Stimulated activated CD4-positive, alpha-beta T cell treated with anti-CD3 and anti-CD28 coated beads, Interleukin-4, amount 100 ng/mL, for 48 hours (primary cell): ENCODE data around the gene RTBDN.
"Not testable (repeated sequence)": the region's sequence is repeated elsewhere in the genome, so short reads cannot be mapped to it uniquely, and the experiment has no call there.

ENCODE experiments used
- DNase-seq, 2 donors: peaks; one replicate each; pipeline ENCODE4 v3.0.0-alpha.2; 2020; ENCODE audit warnings: low read depth in 2 of 2

The RTBDN gene

DNA sequence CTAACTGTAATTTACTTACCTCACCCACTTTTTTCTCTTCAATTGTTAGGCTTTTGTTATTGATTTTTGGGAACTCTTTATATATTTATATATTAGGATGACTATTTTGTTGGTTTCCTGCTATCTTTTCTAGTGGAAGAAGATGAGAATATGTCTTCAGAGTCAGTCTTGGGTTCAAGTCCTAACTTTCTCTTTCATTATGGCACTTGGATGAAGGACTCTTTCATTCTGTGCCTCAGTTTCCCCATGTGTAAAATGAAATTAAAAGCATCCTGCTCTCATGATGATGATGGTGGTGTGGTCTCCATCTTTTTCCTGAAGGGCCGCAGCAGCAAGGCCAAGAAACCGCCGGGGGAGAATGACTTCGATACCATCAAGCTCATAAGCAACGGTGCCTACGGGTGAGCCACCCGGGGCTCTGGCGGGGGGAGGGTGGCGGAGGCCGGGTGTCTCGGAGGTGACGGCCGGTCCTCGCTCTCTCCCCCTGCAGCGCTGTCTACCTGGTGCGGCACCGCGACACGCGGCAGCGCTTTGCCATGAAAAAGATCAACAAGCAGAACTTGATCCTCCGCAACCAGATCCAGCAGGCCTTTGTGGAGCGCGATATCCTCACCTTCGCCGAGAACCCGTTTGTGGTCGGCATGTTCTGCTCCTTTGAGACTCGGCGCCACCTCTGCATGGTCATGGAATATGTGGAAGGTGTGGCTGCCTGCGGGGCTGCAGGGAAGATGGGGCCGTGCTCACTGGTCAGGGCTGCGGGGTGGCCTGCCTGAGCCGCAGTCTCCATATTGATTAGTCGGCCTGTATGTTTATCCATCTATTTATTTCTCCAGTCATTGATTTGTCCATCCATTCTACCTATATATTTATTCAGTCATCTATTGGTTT lies 23.9 kb upstream of the RTBDN start:
- no peak for DNase-seq

DNA sequence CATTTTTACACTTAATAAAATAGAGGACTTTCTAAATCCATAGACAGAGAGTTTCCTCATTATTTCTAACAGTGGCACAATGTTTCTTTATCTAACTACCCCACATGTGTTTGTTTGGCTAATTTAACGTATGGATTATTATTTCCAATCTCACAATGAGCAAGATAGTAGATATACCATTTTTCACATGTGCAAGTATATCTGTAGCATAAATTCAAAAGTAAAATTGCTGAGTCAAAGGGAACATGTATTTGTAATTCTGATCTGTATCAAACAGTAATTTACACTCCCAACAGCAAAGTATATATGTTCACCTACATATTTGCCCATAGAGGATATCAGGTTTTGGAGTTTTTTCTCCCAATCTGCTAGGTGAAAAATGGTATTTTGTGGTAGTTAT lies 22.3 kb upstream of the RTBDN start:
- no peak for DNase-seq

DNA sequence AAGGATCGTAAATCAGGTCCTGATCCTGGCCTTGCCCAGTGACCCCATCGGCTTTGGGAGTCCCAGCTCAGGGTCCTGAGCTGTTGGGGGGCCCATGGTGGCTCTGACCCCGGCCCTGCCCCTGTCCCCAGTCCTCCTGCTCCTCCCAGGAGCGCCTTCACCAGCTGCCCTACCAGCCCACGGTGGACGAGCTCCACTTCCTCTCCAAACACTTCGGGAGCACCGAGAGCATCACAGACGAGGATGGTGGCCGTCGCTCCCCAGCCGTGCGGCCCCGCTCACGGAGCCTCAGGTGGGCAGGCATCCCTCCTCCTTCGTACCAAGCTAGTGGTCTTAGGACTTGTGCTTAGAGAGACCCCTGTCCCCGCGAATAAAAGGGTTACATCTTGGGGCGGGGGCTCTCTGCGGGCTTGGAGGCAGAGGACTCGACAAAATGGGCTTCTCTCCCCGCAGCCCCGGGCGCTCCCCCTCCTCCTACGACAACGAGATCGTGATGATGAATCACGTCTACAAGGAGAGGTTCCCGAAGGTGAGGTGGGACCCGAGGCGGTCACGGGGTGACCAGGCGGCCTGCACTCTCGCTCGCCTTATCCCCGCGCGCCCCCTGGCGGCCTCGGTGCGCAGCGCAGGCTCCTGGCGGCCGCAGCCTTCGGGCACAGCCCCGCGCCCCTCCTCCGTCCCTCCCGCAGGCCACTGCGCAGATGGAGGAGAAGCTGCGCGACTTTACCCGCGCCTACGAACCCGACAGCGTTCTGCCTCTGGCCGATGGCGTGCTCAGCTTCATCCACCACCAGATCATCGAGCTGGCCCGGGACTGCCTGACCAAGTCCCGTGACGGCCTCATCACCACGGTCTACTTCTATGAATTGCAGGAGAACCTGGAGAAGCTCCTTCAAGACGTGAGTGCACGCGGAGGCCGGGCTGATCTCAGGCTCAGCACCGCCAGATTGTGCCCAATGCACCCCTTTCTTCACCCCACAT lies 13.1 kb upstream of the RTBDN start:
- DNase-seq: peak; percentile 82 to 91

DNA sequence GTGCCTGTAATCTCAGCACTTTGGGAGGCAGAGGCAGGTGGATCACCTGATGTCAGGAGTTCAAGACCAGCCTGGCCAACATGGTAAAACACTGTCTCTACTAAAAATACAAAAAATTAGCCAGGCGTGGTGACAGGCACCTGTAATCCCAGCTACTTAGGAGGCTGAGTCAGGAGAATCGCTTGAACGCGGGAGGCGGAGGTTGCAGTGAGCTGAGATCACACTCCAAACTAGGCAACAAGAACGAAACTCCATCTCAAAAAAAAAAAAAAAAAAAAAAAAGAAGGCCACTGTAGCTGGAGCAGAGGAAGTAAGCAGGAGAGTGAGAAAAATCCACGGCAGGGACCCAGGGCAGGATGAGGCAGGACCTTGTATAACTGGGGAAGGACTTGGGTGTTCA lies 12.2 kb upstream of the RTBDN start:
- DNase-seq: not testable (repeated sequence)

DNA sequence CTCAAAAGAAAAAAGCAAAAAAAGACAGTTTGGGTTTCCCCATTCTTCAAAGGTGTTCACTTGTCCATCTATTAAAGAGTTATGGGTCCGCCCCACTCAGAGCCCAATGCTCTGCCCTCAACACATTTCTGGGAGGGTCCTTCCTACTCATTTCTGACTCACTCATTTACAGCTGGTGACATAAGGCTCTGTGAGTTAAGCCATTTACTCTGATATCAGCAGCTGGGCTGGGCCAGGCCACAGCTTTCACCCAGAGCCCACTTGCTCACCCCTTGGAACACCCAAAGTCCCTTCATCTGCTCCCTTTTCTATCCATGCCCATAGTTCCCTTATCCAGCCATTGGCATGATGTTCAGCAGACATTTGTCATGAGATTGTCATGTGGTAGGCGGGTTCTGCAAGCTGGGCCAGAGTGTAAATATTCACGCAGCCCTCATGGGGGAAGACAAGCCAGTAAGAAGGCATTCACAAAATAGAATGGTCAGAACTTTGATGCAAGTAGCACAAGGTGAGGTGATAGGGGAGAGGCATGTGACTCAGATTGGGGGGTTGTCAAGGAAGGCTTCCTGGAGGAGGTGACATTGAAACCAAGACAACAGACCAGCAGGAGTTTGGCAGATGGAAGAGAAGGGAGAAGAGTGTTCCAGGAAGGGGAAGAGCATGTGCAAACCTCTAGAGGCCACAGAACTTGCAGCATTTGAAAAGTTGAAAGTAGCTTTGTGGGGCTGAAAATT lies 9.8 kb upstream of the RTBDN start:
- DNase-seq: no peak

DNA sequence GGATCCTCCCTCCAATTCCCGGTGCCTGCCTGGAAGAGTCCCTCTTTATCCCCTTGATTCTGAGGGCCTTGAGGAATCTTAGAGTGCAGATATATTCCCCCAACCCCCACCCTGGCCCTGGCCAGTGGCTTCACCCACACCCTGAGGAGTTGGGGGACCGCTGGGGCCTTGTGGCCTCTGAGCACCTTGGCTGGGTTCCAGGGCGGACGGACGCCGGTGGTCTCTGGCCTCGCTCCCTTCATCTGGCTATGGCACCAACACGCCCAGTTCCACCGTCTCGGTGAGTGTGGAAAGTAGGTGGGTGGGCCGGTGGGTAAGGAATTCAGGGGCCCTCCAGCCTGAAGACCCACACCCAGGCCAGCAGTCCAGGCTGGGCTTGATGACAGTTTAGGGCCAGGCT lies 8.9 kb upstream of the RTBDN start:
- no peak for DNase-seq

DNA sequence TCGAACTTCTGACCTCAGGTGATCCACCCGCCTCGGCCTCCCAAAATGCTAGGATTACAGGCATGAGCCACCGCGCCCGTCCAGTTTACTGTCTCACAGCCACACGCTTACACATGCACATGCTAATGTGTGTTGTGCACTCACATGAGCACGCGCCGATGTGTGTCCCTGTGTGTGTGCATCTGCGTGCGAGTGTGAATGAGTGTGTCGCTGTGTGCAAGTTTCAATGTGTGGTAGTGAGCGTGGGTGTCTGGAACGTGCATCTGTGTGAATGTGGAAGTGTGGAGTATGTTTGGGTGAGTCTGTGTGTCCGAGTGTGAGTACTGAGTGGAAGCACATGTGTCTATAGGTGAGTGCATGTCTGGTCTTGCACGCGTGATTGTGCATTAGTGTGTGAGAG lies 8.1 kb upstream of the RTBDN start:
- no peak for DNase-seq

DNA sequence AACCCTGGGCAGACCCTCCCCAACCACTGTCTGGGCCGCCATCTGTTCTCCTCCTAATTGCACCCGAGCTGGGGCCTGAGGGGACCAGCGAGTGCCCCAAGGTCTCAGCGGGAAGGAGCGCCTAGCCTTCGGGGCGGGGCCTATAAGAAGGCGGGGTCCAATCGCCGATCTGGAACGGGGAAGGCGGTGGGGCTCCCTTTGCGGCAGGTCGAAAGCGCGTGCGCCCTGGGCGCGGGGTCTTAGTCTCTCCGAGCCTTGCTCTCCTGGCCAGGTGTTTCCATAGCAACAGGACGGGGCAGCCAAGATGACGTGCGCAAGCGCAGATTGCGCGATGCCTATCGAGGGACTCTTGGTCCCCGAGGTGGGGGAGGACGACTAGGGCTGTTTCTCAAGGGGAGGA lies 6.7 kb upstream of the RTBDN start:
- DNase-seq: no peak

DNA sequence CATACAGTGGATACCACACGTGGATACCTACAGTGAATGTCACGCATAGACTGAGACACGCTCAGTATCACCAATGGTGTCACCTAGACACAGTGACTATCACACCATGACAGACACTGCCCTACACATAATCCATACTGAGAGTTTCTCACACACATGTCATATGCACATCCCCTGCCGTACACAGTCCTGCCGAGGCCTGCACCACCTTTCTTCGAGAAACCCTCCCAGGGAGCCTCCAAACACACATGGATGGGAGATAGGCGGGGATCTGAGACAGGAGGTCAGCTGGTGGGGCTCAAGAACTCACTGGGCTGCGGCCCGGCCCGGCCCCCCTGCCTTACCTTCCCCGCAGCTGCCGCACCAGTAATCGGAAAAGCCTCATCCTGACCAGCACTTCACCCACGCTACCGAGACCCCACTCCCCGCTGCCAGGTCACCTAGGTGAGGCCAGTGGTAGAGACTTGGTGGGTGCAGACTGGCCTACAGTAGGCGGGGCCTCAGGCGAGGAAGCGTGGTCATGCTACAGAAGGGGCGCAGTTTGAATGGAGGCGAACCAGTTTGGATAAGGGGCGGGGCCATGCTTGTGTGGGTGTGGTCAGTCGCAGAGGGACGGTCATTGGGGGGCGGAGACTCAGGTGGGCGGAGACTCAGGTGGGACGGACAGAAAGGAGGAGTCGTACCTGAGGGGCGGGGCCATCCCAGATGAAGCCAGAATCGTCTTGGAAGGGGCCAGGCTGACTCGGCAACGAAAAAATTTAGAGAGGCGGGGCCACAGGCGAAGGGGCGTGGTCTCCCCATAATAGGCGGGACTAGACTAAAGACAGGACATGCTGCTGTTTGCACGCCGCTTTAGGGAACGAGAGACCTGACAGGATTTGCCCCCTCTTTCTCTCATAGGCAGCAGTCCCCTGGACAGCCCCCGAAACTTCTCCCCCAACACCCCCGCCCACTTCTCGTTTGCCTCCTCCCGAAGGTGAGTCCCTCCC lies 6.0 kb upstream of the RTBDN start:
- DNase-seq: peak; percentile 48 to 73

DNA sequence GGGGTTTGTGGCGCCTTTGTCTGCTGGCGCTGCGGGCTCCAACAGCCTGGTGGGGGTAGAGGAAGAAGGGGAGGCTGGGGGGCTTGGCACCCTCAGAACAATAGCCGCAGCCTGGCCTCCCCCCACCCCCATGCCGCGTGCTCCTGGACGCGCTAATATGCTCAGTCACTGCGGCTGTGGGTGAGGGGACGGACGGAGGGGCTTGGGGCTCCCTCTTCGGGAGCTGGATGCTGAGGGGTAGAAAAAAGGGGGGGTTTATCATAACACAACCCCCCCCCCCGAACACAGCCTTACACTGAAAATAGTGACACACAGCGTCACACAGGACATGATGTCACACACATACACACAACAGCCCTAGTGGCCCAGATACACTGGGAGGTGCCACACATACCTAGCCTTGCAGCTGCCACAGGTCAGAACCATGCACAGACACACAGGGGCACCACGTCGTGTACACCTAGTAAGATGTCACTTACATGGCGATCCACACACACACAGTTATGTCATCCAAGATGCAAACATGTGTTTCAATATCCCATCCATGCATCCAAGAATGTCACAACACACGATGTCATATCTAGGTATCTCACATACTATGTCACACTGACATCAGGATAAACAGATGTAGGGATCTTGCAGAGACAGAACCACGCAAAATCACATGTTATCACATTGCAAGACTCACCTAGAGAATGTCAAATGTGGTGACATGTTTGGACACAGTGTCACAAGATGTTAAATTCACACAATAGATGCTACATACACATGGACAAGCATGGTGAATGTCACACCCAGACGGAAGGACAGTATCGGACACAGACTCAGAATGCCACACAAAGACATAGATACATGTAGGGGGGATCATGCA lies 4.7 kb upstream of the RTBDN start:
- DNase-seq: no peak

DNA sequence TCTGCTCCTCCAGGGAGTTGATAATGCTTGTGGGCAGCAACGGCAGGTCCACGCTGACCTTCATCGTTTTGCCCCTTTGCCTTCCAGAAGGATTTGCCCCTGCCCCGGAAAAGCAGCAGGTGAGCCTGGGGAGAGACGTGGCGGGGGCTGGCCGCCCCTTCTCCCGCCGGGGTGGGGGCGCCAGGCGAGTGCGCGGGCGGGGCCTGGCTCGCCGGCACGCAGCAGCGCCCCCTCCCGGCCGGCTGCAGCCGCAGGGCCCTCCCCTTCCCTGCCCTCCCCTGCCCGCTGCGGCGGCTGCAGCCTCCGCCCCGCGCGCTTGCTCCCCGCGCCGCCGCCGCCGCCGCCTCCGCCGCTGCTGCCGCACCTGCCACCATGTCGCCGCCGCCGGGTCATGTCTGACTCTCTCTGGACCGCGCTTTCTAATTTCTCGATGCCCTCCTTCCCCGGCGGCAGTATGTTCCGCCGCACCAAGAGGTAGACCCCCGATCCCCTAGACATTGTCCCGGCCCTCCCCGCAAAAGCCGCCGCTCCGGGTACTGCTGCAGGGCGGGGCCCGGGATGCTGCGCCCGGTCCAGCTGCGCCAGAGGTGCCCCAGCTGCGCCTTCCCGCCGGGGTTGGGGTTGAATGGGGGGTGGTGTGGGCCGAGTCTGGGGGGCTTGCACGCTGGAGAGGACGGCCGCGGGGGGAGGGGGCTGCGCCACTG lies 4.0 kb upstream of the RTBDN start, which contains the start of gene MAST1:
TSS of gene MAST1 (plus strand) at position 334 of the 704 bp plus-strand sequence. CDS start at position 392, 58 bp downstream.
- DNase-seq: peak; percentile 55 to 56

DNA sequence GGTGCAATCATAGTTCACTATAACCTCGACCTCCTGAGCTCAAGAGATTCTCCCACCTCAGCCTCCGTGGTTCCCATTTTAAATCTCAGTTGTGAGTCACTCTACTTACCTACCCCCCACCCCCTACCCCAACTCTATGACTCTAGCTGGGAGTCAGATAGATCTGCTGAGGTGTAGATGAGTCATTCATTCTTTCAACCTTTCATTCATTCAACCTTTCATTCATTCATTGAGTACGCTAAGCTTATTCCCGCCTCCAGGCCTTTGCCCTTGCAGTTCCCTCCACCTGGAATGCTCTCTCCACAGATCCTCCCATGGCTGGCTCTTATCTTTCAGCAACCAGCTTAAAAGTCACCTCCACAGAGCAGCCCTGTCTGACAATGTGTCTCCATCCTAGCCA lies 2.8 kb upstream of the RTBDN start:
- no peak for DNase-seq

DNA sequence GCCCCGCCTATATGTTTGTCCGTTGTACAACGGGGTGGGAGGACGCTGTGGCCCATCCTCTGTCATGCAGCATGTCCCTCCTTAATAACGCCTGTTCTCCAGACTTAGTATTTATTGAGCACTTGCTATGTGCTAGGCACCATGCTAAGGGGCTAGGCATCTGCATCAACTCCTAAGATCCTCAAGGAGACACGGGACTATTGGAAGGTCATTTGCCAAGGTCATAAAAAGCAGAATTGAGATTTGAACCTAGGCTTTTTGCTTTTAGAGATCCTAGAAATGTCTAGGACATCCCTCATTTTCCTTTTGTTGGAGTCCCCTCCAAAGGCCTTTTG lies 2.1 kb upstream of the RTBDN start:
- no peak for DNase-seq

DNA sequence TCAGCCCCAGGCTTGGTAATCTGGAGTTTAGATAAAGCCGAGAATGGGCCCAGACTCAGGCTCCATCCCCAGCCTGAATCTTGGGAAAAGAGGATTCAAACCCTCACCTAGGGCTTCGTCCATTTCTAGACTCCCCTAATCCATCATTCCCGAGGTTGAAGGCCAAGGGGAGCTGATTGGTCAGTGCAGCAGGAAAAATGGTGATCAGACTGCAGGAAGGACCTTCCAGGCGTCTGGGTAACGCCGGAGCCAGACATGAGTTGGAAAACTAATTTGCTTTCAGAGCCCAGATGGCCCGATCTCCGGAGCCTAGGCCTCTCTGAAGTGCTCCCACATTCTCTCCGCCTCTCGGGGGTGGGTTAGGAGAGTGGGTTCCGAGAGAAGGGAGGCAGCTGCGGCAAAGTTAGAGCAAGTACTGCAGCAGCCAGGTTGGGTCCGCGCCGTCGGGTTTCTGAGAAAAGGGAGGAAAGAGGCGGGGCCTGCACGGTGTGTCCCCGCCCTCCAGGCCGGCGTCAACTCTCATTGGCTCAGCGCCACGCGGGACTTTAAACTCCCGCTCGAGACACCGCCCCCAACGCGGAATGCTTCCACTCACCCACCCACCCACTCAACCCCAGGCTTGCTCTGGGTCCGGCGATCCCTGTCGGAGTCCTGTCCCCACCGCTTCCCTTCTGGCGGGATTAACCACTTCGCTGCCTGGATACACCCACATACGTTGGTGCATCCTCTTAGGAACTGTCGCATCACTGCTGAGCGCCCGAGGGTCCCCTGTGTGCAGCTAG lies 788 bp upstream of the RTBDN start:
- DNase-seq: no peak

DNA sequence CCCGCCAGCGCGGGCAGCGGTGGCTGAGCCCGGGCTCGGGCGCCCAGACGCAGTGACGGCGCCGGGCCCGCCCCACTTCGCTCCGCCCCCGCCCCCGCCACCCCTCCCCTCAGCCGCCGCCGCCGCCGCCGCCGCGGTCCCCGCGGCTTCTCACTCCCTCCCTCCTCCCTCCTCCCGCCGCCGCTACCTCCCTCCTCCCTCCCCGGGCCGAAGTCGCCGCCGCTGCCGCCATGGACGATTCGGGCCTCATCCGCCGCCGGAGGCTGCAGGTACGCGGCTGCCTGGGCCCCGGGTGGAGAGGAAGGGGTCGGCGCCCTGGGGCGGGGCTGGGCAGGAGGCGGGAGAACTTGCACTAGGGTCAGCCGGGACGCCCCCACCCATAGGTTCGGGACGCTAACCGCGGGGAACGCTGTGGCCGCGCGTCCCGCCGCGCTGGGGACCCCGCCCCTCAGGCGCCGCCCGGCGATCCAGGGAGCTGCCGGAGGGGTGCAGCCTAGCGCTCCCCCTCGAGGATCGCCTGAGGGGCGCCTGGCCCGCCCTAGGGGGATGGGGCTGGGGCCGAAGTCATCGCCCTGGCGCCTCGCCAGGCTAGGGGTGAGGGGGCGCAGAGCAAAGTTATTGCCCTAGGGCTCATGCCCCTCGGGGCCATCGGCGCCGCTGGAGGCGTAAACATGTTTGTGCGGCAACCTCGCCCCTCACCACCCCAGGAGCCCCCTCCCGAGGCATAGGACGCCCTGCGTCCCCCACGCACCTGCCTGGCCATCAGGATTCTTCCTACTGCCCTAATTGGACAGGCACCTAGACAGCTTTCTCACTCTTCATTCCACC lies 427 bp downstream of the RTBDN start:
- no peak for DNase-seq

DNA sequence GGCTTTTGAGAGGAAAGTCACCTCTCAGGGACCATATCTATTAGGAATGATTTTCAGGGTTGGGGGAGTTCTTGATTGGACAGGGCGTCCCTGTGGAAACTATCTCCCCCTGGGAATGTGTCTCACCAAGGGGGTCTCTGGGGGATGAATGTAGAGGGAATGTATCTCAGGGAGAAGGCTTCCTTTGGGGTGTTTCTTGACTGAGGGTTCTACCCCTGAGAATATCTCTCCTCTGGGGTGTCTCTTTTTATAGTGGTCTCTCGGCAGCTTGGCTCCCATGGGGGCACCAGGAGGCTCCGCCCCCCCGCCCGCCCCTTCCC lies 1.0 kb downstream of the RTBDN start:
- no peak for DNase-seq

DNA sequence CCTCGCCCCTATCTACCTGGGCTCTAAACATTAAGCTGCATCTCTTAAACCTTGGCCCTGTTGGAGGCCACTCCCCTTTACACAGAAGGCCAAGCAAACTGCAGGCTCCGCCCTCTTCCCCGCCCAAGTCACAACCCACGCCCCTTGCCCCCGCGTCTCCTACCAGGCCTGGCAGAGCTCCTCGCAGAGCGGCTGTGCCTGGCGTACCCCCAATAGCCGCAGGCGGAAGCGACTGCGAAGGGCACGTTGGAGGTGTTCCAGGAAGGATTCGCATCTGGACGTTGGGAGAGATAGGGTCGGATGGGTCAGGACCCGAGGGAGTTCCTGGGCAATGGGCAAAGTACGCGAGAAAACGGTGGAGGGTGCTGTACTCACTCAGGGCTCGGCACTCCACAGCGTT lies 5.9 kb downstream of the RTBDN start:
- DNase-seq: no peak
